Hepatocyte (in vitro differentiated cells): ENCODE data around the gene NFIA.

Source experiments
- CTCF ChIP-seq: fragments of 200-600 bp; sonication (generic); IDR thresholded peaks from 2 replicates; pipeline ENCODE4 v1.5.1; 2016; ENCODE audit warnings: antibody characterized with exemption, mild to moderate bottlenecking; ENCODE audit not compliant: poor library complexity
- EZH2 ChIP-seq: fragments of 200-600 bp; sonication (generic); IDR thresholded peaks from 2 replicates; pipeline ENCODE4 v1.6.1; 2016; ENCODE audit warnings: antibody characterized with exemption, mild to moderate bottlenecking, borderline replicate concordance

DNA sequence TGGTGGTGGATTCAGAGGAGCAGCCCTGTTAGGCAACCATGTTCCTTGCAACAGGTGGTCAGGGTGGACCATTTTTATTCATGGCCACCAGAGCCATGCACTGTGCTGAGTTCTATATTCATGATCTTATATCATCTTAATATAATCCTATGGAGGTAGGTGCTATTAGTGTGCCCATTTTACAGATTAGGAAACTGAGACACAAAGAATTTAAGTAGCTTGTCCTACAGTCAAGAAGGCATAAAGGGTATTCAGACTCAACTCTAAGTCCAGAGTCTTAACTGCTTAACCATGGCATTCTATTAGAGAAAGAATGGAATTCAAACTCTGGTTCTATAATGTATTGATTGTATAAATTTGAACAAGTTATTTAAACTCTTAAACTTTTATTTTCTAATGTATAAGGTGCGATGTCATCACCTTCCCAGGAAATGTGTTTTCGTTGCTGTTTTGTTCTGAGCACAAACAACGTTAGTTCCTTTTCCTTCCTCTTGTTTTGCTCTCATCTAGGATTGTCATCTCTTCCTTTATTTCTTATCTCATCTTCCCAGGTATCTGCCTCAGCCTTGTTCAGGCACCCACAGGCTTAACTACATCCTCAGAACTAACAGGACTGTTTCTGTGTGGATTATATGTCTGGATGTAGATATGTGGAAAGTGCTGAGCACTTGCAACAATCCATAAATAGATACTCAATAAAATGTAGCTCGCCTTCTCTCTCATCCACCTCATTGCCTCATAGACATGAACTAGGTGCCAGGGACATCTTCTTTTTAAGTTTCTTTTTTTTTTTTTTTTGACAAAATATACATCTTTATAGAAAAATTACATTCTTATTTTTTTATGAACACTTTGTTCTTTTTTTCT lies 207.1 kb downstream of the NFIA start:
- TF ChIP-seq EZH2 (no peak), CTCF (no peak)
